Measurements from ENCODE around the gene TRIP11.

The TRIP11 gene

DNA sequence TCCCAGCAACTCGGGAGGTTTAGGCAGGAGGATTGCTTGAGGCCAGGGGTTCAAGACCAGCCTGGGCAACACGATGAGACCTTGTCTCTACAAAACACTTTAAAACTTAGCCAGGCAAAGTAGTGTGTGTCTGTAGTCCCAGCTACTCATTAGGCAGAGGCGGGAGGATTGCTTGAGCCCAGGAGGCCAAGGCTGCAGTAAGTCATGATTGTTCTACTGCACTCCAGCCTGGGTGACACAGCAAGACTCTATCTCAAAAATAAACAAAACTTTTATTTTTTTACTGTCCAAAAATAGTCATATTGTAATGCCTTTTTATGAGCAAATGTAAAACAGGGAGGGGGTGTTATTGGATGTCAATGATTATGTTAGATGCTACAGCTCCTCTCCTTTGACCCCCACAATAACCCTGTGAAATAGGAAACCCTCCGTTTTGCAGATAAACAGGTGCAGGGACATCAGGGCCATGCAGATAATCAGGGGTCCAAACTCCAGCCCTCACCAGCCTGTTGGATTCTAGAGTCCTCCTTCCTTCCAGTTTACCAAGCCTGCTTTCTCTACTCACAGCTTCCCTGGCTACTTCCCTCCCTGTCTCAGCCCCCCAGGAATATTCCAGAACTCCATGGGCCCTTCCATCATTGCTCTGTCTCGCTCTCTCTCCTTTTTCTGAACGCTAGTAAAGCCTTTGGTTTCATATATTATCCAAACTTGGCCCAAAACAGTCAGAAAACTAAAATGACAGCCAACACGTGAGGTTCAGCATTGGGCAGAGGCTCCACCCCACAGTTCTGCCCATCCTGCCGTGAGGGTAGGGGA lies 86.5 kb downstream of the TRIP11 start:
- no peak for DNase-seq

DNA sequence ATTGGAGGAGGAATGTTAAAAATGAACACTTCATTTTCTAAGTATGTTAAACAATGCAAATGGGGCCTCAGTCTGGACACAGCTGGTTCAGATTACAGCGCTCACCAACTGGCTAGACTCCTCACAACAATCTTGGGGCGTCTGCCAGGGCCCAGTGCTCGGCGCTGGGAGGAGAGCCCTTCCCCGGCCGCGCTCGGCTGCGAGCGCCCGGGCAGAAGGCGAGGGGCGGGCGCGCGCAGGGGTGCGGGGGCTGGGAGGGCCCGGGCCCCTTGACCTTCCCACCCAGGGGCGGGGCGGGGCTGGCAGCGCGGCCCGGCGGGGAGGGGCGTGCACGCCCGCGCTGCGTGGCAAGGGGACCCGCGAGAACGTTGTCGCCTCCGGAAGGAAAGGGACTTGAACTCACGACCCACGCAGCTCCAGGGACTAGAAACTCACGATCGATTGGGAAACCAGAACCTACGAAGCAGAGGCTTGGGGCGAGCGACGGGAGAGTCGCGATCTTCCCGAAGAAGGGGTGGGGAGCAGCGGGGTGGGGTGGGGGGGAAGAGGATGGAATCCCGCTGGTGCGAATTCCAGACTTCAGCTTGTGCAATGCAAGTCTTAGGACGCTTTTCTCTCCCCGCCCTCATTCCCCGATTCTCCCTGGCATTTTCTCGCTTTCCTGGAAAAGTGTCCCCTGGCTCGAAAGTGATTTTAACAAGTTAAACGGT lies 92.2 kb downstream of the TRIP11 start, which contains the start of gene FBLN5:
FBLN5 (minus strand) TSS at position 220 of the 710 bp plus-strand sequence. CDS start 465 bp downstream, outside the sequence.
- peak; percentile 85 for DNase-seq

GRCh38 chr14:91946622-91947474 lies 93.0 kb downstream of the TRIP11 start:
- peak; percentile 77 for DNase-seq

GRCh38 chr14:91945751-91946621 lies 93.9 kb downstream of the TRIP11 start:
- DNase-seq: peak; percentile 58

- DNase-seq: no peak
These were observed 96.9 kb downstream of the TRIP11 start for GRCh38 chr14:91942946-91943345.

DNA sequence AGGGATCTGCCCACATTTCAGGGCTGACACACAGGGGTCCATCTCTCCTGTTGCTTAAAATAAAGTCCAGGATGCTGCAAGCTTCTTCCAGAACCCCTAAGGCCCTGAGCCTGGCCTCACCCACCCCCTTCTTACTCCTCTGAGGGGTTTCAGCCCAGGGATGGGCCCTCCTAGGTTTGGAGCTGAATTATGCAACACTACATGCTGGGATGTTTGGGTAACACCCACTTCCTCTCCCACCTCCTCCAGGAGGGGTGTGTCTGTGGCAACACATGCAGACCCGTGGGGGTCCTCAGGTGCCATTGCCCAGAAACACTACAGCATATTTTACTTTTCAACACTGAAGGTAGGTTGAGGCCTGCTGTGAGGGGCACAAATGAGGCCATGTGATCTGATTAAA lies 97.7 kb downstream of the TRIP11 start:
- no peak for DNase-seq

- no peak for DNase-seq
These were observed 99.7 kb downstream of the TRIP11 start for GRCh38 chr14:91940209-91940608.

- DNase-seq: no peak
These were observed 104.3 kb downstream of the TRIP11 start for GRCh38 chr14:91935586-91935985.

- no peak for DNase-seq
These were observed 105.1 kb downstream of the TRIP11 start for GRCh38 chr14:91934554-91935285.

GRCh38 chr14:91931478-91932088 lies 108.3 kb downstream of the TRIP11 start:
- no peak for DNase-seq

DNA sequence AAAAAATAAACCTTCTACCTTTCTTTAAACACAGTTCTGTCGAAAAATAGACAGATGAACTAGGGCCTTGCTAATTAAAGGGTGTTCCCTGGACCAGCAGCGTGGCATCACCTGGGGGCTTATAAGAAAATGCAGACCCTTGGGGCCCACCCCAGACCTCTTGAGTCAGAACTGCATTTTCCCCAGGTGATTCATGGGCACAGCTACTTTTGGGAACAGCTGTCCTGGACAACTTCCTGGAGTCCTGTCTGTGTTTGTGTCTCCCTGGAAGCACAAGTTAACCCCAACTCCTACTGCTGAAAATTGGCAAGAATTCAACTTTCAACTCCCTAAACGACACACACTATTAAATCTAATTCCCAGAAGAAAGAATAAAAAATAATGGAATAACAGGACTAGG lies 110.2 kb downstream of the TRIP11 start:
- DNase-seq: no peak

DNA sequence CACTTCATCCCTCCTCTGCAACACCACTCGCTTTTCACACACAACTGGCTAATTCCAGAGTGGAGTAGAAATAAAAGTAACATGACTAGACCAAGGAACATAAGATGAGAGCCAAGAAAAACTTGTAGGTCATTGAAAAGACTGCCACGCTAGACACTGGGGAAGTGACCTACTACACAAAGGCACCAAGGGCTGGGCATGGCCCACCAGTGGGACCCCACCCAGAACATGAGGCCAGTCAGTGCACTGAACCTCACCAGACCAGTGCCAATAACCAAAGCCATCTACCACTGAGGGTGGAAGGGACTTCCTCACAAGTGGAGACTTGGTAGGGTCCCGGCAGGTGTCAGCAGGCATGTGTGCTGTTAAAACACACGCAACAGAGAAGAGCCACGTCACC lies 112.1 kb downstream of the TRIP11 start:
- DNase-seq: no peak

- DNase-seq: no peak
These were observed 112.7 kb downstream of the TRIP11 start for GRCh38 chr14:91927191-91927590.

GRCh38 chr14:91926131-91926890 lies 113.5 kb downstream of the TRIP11 start:
- no peak for DNase-seq

- no peak for DNase-seq
These were observed 114.1 kb downstream of the TRIP11 start for GRCh38 chr14:91925727-91926121.

- DNase-seq: peak; percentile 65
These were observed 114.7 kb downstream of the TRIP11 start for GRCh38 chr14:91925001-91925726.

- no peak for DNase-seq
These were observed 119.3 kb downstream of the TRIP11 start for GRCh38 chr14:91920526-91920925.

GRCh38 chr14:91919814-91920213 lies 120.0 kb downstream of the TRIP11 start:
- no peak for DNase-seq

DNA sequence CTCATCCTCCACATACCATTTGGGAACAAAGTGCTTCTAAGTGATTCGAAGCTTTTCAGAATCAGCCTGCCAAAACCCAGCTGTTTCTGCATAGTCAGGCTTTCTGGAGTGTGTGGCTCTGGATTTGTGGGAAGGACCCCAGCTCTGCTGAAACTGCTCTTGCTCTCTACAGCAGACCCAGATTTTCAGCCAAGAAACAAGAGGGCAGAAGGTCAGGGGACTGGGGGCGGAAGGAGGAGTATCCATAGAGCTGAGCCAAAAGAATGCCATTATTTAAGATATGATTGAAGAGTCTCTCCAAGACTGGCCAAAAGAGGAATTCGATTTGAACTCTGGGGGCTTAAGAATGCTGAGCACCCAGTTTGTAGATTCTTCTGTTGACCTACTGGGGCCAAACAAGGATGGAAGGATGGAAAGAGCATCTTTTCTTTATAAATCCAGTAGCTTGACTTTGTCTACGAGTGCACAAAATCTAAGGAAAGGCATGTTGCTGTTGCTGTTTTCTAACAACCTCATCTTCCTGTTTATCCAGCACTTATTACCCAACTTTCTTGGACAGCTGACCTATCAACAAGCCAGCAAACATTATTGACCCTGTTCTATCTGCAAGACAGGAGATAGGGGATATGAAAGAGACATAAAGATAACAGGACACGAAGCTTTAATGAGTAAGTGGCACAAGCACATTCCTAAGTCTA lies 121.5 kb downstream of the TRIP11 start:
- no peak for DNase-seq

All from right forelimb (tissue), 1 donor.